ENCODE results near the gene ZBTB42. TPM values are rescaled to one million over a fixed set of nuclear protein-coding genes. Genes with fewer than 3 reads are reported as not detected.
A peak's percentile ranks its signal among the peaks of the same experiment; 100 is the strongest.

The ZBTB42 gene
- total and polyA plus RNA-seq, 2 of the 13 experiments (the other 11 are each of a cell fraction or from before 2014, with no cell fraction given) = 2.8 to 4.2 TPM

DNA sequence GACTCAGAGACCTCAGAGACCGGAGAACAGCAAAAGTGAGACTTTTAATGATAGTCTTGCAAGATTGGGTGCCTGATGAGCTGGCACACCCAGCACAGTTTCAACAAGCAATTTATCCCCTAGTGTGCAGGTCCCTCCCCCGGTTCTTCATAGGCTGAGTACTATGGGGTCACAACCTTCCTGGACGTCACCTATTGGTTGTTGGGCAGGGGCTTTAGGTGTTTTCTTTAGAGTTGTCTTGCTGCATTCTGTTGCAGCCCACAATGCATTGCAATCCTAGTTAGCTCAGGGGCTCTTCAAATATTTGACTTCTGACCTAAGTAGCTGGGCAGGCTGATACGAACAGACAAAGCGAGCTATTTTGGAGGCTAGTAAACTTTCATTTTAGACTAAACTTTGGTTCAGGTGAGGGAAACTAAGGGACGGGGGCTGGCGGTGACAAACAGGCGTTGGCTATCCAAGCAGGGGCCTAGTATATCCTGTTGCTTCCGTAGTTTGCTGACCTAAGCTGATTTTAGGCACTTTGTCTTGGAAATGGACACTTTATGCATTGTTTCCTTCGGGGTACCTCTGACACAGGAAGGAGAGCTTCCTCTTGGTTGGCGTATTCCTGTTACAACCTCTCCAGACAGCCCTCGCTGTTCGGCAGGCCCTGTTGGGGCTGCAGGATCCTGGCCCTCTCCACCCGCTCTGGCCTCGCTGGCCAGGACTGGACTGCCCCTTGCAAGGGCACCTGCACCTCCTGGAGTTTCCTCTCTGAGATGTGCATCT is 33.9 kb upstream of the ZBTB42 start (continued):
- no peak for TF ChIP-seq TOE1 (CRISPR knock-in tag; IDR thresholded peaks at IDR 0.05)
- no peak for TF ChIP-seq ZSCAN22 (CRISPR knock-in tag; IDR thresholded peaks at IDR 0.05)
- peak; percentile 81 for TF ChIP-seq NR2F6 (IDR thresholded peaks at IDR 0.05)
- TF ChIP-seq NR2F6 (CRISPR knock-in tag; IDR thresholded peaks at IDR 0.05) = peak; percentile 63
- TF ChIP-seq SOX5 (CRISPR knock-in tag; IDR thresholded peaks at IDR 0.05; ENCODE audit: borderline replicate concordance) = peak; percentile 5; the same call in 1 of the 2 replicates
- TF ChIP-seq SNAPC4 (CRISPR knock-in tag; IDR thresholded peaks at IDR 0.05) = no peak; the same call in 1 of the 2 replicates
- TF ChIP-seq NR2F2 (IDR thresholded peaks at IDR 0.05; ENCODE audit: borderline replicate concordance, low read depth) = peak; percentile 38
- TF ChIP-seq YEATS4 (CRISPR knock-in tag; IDR thresholded peaks at IDR 0.05; ENCODE audit: borderline replicate concordance) = peak; percentile 63; the same call in 1 of the 2 replicates
- TF ChIP-seq CREB1 (IDR thresholded peaks at IDR 0.05) = no peak; the same call in 1 of the 2 replicates
- peak; percentile 78 for TF ChIP-seq CREB1 (CRISPR knock-in tag; IDR thresholded peaks at IDR 0.05)
- no peak; the same call in 1 of the 2 replicates for TF ChIP-seq KLF12 (CRISPR knock-in tag; IDR thresholded peaks at IDR 0.05; ENCODE audit: borderline replicate concordance)
- TF ChIP-seq, protein P1, sequence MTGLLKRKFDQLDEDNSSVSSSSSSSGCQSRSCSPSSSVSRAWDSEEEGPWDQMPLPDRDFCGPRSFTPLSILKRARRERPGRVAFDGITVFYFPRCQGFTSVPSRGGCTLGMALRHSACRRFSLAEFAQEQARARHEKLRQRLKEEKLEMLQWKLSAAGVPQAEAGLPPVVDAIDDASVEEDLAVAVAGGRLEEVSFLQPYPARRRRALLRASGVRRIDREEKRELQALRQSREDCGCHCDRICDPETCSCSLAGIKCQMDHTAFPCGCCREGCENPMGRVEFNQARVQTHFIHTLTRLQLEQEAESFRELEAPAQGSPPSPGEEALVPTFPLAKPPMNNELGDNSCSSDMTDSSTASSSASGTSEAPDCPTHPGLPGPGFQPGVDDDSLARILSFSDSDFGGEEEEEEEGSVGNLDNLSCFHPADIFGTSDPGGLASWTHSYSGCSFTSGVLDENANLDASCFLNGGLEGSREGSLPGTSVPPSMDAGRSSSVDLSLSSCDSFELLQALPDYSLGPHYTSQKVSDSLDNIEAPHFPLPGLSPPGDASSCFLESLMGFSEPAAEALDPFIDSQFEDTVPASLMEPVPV (CRISPR knock-in tag; IDR thresholded peaks at IDR 0.05) = peak; percentile 70; the same call in 1 of the 2 replicates
- TF ChIP-seq KLF6 (CRISPR knock-in tag; IDR thresholded peaks at IDR 0.05) = peak; percentile 75; the same call in 1 of the 2 replicates
- TF ChIP-seq GABPB1 (CRISPR knock-in tag; IDR thresholded peaks at IDR 0.05) = no peak
- TF ChIP-seq FOXP4 (CRISPR knock-in tag; IDR thresholded peaks at IDR 0.05) = 0 out of 2 replicates have a peak, but pooled peaks have one; percentile 9
- TF ChIP-seq YY1 (IDR thresholded peaks at IDR 0.05; ENCODE audit: insufficient read depth, insufficient replicate concordance, low read depth, low read length) = no peak
- no peak for TF ChIP-seq HNF4A (CRISPR knock-in tag; IDR thresholded peaks at IDR 0.05)
- TF ChIP-seq AGO2 (optimal IDR thresholded peaks at IDR 0.05; ENCODE audit: low read depth, low read length) = no peak
- TF ChIP-seq, protein P2, sequence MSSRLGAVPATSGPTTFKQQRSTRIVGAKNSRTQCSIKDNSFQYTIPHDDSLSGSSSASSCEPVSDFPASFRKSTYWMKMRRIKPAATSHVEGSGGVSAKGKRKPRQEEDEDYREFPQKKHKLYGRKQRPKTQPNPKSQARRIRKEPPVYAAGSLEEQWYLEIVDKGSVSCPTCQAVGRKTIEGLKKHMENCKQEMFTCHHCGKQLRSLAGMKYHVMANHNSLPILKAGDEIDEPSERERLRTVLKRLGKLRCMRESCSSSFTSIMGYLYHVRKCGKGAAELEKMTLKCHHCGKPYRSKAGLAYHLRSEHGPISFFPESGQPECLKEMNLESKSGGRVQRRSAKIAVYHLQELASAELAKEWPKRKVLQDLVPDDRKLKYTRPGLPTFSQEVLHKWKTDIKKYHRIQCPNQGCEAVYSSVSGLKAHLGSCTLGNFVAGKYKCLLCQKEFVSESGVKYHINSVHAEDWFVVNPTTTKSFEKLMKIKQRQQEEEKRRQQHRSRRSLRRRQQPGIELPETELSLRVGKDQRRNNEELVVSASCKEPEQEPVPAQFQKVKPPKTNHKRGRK (CRISPR knock-in tag; IDR thresholded peaks at IDR 0.05) = no peak

All from HepG2 (cell line).